Panc1 (cell line): ENCODE measurements around the gene HSD17B1.

Experiments used
- POLR2AphosphoS5 ChIP-seq: IDR thresholded peaks from 2 replicates; pipeline ENCODE4 v1.6.1; 2012; ENCODE audit warnings: mild to moderate bottlenecking, low read depth, low read length, moderate library complexity
- SIN3A ChIP-seq: IDR thresholded peaks from 2 replicates; pipeline ENCODE4 v1.6.1; 2012; ENCODE audit warnings: low read depth, mild to moderate bottlenecking, low read length, moderate library complexity, borderline replicate concordance; ENCODE audit not compliant: insufficient read depth
- TF ChIP-seq, protein P1 (sequence below): fragments of 450-650 bp; IDR thresholded peaks from 2 replicates; pipeline ENCODE4 v1.5.1; 2017; ENCODE audit warnings: mild to moderate bottlenecking
- TF ChIP-seq, protein P2 (sequence below), 2 experiments: IDR thresholded peaks; 2 replicates each; pipeline ENCODE4 v1.6.1; 2011 to 2012; ENCODE audit warnings: low read depth in 2 of 2, control low read depth in 1 of 2, low read length in 1 of 2, mild to moderate bottlenecking in 1 of 2, moderate library complexity in 1 of 2; ENCODE audit not compliant: insufficient read depth in 1 of 2

DNA sequence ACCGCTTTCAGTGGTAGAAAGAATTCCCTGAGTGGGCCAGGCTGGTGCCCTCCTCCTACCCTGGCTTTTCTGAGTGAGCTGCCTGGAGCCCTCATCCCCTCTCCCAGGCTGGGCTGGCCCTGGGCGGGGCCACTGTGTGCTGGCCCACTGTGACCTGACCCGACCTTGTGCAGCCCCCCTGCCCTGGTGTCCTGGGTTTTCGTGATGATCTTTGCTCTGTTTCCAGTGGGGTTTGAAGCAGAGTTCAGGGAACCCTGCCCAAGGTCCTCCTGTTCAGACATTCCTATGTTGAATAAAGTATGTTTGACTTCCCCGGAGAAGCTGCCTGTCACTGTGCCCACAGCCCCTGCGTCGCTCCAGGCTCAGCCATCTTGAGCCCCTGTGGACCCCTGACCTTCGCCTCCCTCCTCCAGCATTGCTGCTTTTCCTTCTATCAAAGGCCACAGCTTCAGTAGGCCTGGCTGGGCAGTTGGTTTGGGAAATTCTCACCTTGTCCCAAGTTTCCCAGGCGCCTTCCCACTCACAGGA, 30.4 kb upstream of the HSD17B1 start:
- TF ChIP-seq, protein P1, sequence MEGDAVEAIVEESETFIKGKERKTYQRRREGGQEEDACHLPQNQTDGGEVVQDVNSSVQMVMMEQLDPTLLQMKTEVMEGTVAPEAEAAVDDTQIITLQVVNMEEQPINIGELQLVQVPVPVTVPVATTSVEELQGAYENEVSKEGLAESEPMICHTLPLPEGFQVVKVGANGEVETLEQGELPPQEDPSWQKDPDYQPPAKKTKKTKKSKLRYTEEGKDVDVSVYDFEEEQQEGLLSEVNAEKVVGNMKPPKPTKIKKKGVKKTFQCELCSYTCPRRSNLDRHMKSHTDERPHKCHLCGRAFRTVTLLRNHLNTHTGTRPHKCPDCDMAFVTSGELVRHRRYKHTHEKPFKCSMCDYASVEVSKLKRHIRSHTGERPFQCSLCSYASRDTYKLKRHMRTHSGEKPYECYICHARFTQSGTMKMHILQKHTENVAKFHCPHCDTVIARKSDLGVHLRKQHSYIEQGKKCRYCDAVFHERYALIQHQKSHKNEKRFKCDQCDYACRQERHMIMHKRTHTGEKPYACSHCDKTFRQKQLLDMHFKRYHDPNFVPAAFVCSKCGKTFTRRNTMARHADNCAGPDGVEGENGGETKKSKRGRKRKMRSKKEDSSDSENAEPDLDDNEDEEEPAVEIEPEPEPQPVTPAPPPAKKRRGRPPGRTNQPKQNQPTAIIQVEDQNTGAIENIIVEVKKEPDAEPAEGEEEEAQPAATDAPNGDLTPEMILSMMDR, result no peak
- TF ChIP-seq POLR2AphosphoS5 (no peak), SIN3A (no peak)
- TF ChIP-seq, protein P2, sequence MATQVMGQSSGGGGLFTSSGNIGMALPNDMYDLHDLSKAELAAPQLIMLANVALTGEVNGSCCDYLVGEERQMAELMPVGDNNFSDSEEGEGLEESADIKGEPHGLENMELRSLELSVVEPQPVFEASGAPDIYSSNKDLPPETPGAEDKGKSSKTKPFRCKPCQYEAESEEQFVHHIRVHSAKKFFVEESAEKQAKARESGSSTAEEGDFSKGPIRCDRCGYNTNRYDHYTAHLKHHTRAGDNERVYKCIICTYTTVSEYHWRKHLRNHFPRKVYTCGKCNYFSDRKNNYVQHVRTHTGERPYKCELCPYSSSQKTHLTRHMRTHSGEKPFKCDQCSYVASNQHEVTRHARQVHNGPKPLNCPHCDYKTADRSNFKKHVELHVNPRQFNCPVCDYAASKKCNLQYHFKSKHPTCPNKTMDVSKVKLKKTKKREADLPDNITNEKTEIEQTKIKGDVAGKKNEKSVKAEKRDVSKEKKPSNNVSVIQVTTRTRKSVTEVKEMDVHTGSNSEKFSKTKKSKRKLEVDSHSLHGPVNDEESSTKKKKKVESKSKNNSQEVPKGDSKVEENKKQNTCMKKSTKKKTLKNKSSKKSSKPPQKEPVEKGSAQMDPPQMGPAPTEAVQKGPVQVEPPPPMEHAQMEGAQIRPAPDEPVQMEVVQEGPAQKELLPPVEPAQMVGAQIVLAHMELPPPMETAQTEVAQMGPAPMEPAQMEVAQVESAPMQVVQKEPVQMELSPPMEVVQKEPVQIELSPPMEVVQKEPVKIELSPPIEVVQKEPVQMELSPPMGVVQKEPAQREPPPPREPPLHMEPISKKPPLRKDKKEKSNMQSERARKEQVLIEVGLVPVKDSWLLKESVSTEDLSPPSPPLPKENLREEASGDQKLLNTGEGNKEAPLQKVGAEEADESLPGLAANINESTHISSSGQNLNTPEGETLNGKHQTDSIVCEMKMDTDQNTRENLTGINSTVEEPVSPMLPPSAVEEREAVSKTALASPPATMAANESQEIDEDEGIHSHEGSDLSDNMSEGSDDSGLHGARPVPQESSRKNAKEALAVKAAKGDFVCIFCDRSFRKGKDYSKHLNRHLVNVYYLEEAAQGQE (IDR thresholded peaks at IDR 0.05; ENCODE audit: insufficient read depth in 1 of 2, low read depth in 2 of 2, low read length in 1 of 2), result no peak
